HepG2 (cell line): Measurements from ENCODE around the gene RNGTT. TPM values are rescaled to one million over a fixed set of nuclear protein-coding genes. Genes with fewer than 3 reads are reported as not detected.
A peak's percentile ranks its signal among the peaks of the same experiment; 100 is the strongest.
"Not testable (repeated sequence)": the region's sequence is repeated elsewhere in the genome, so short reads cannot be mapped to it uniquely, and the experiment has no call there.

ENCODE experiments used
- ATAC-seq: fragments of 200-7000 bp; cut with Tn5 transposase; 3 replicates; pipeline ENCODE4 v1.9.1; 2020; ENCODE audit warnings: mild to moderate bottlenecking, moderate library complexity
- BruUV-seq: library from RNA; stranded (reverse); fragments of 400-500 nt; replicated peaks from 2 replicates; lab custom pipeline; 2021; lab: Mats Ljungman, UMichigan
- CTCF ChIA-PET: fragments of 300-600 bp; formaldehyde crosslinking; extraction: SDS; loops from one replicate; lab custom pipeline; 2021; ENCODE audit warnings: low total read pairs, inconsistent platforms, low intra/inter-chr PET ratio; lab: Yijun Ruan, JAX
- POLR2A ChIA-PET: fragments of 350-600 bp; sonication (Branson Sonifier 250); formaldehyde crosslinking; loops from one replicate; lab custom pipeline; 2020; ENCODE audit warnings: antibody characterized with exemption, inconsistent platforms; lab: Yijun Ruan, JAX
- DNase-seq: peaks from one replicate; pipeline ENCODE4 v3.0.0-alpha.2; 2015; ENCODE audit warnings: low spot score
- FAIRE-seq: peaks from 3 replicates; lab custom pipeline; 2011; peaks lifted over from hg19 to GRCh38; lab: Jason Lieb, UNC
- H2AFZ ChIP-seq: one replicate; pipeline ENCODE4 v1.6.1; 2011; ENCODE audit warnings: low read length, inconsistent platforms
- H3K27ac ChIP-seq: fragments of 300-600 bp; 3 replicates; pipeline ENCODE4 v1.8.0; 2011; ENCODE audit warnings: mixed run types, mild to moderate bottlenecking, mixed read lengths, low read length, inconsistent platforms; ENCODE audit not compliant: insufficient read depth; ENCODE audit errors: extremely low read length
- H3K27me3 ChIP-seq, 2 experiments: fragments of 200-600 bp in 1 of 2; 2 replicates in 1 of 2; 3 replicates in 1 of 2; pipeline versions ENCODE4 v1.6.0 to v1.8.0; 2011; ENCODE audit warnings: low read length in 2 of 2, mild to moderate bottlenecking in 2 of 2, moderate library complexity in 2 of 2, inconsistent platforms in 1 of 2; ENCODE audit not compliant: insufficient read depth in 2 of 2, control insufficient read depth in 1 of 2
- H3K36me3 ChIP-seq, 2 experiments: fragments of 200-600 bp in 1 of 2; replicated peaks in 1 of 2; 2 replicates in 1 of 2; 3 replicates in 1 of 2; pipeline versions ENCODE4 v1.5.1 to v1.8.0; 2011; ENCODE audit warnings: low read length in 2 of 2, inconsistent platforms in 1 of 2; ENCODE audit not compliant: insufficient read depth in 2 of 2, control insufficient read depth in 1 of 2
- H3K4me1 ChIP-seq: 2 replicates; pipeline ENCODE4 v1.5.1; 2012; ENCODE audit warnings: low read length, inconsistent platforms; ENCODE audit not compliant: insufficient read depth
- H3K4me2 ChIP-seq: 2 replicates; pipeline ENCODE4 v1.6.0; 2011; ENCODE audit warnings: low read depth, low read length, inconsistent platforms
- H3K4me3 ChIP-seq, 3 experiments: fragments of 200-600 bp in 1 of 3; sonication (generic), shearing (Covaris generic) in 1 of 3; replicated peaks in 1 of 3; 2 replicates each; pipeline ENCODE4 v1.5.1; 2011 to 2016; ENCODE audit warnings: low read length in 3 of 3, inconsistent platforms in 2 of 3, low read depth in 2 of 3, mild to moderate bottlenecking in 2 of 3, control low read depth in 1 of 3, mixed read lengths in 1 of 3; ENCODE audit not compliant: insufficient read depth in 1 of 3
- H3K79me2 ChIP-seq: one replicate; pipeline ENCODE4 v1.6.1; 2011; ENCODE audit warnings: low read length, inconsistent platforms; ENCODE audit not compliant: insufficient read depth
- H3K9ac ChIP-seq: 2 replicates; pipeline ENCODE4 v1.6.0; 2011; ENCODE audit warnings: mild to moderate bottlenecking, low read depth, low read length, inconsistent platforms; ENCODE audit not compliant: insufficient read depth
- H3K9me3 ChIP-seq: 2 replicates; pipeline ENCODE4 v1.5.1; 2012; ENCODE audit warnings: mild to moderate bottlenecking, low read length
- H4K20me1 ChIP-seq: 2 replicates; pipeline ENCODE4 v1.6.0; 2011; ENCODE audit warnings: inconsistent platforms, mild to moderate bottlenecking, low read length, moderate library complexity; ENCODE audit not compliant: insufficient read depth
- AKNA ChIP-seq: sonication (generic); formaldehyde crosslinking; IDR thresholded peaks from 2 replicates; pipeline ENCODE4 v1.4.0; 2020; ENCODE audit warnings: missing genetic modification reagents, borderline replicate concordance
- FOXO4 ChIP-seq: sonication (generic); formaldehyde crosslinking; conservative IDR thresholded peaks from 2 replicates; pipeline ENCODE4 v1.8.1; 2023; ENCODE audit warnings: missing genetic modification reagents
- KDM4B ChIP-seq: sonication (generic); formaldehyde crosslinking; IDR thresholded peaks from 2 replicates; pipeline ENCODE4 v1.4.0; 2020; ENCODE audit warnings: missing genetic modification reagents
- REPIN1 ChIP-seq: sonication (generic); formaldehyde crosslinking; IDR thresholded peaks from 2 replicates; pipeline ENCODE4 v1.8.0; 2022; ENCODE audit warnings: missing genetic modification reagents, low read depth, mild to moderate bottlenecking, borderline replicate concordance
- ZFP36 ChIP-seq: fragments of 150-350 bp; IDR thresholded peaks from 2 replicates; pipeline ENCODE4 v1.6.1; 2018; ENCODE audit warnings: borderline replicate concordance, low read length, low read depth; ENCODE audit not compliant: partially characterized antibody
- ZKSCAN8 ChIP-seq: IDR thresholded peaks from 2 replicates; pipeline ENCODE4 v1.6.1; 2016; ENCODE audit warnings: borderline replicate concordance, missing genetic modification reagents, missing compliant biosample characterization
- ZNF713 ChIP-seq: sonication (generic); formaldehyde crosslinking; IDR thresholded peaks from 2 replicates; pipeline ENCODE4 v1.4.0; 2020; ENCODE audit warnings: mild to moderate bottlenecking, missing genetic modification reagents
- ZNF770 ChIP-seq: sonication (generic); formaldehyde crosslinking; IDR thresholded peaks from 2 replicates; pipeline ENCODE4 v1.5.0; 2020; ENCODE audit warnings: mild to moderate bottlenecking, missing genetic modification reagents
- ZNF850 ChIP-seq: sonication (generic); formaldehyde crosslinking; conservative IDR thresholded peaks from 2 replicates; pipeline ENCODE4 v1.9.0; 2021; ENCODE audit warnings: mild to moderate bottlenecking, missing genetic modification reagents
- ZSCAN25 ChIP-seq: sonication (generic); formaldehyde crosslinking; IDR thresholded peaks from 2 replicates; pipeline ENCODE4 v1.8.0; 2022; ENCODE audit warnings: mild to moderate bottlenecking, missing genetic modification reagents
- WGBS: methylation state at CpG from one replicate; pipeline ENCODE4 v1.1.6; 2017; ENCODE audit warnings: low lambda C conversion rate; 5-methylcytosine and 5-hydroxymethylcytosine counted together
- in situ Hi-C: cut with HindIII; loops from 2 replicates; pipeline ENCODE4 v1.10.0; 2017; ENCODE audit warnings: low pct_unique_long_range_greater_than_20kb; ENCODE audit not compliant: extremely low pct_ligation_motif_present
- intact Hi-C: fragments of 100-400 bp; cut with micrococcal nuclease; formaldehyde crosslinking; loops from one replicate; pipeline ENCODE4 v1.10.0; 2022; ENCODE audit not compliant: unreplicated experiment
- polyA plus RNA-seq, 8 experiments: library from polyadenylated mRNA; depleted of rRNA in 3 of 8; stranded (reverse) in 7 of 8; unstranded in 1 of 8; fragments of >200 nt; fragmentation: Illumina TruSeq in 4 of 8; extraction: Trizol in 4 of 8; gene quantifications; 2 replicates each; pipeline versions ENCODE4 v1.2.1 to v1.2.3, GENCODE V29; 2011 to 2016; ENCODE audit warnings: low read depth in 4 of 8, missing spikeins in 1 of 8, mixed read lengths in 1 of 8; ENCODE audit not compliant: insufficient read depth in 1 of 8
- total RNA-seq, 5 experiments: library from RNA; depleted of rRNA; stranded (reverse); fragments of >200 nt; fragmentation: Illumina TruSeq; extraction: Trizol; gene quantifications; 2 replicates each; pipeline ENCODE4 v1.2.3, GENCODE V29; 2016; ENCODE audit warnings: low read depth in 1 of 5

The RNGTT gene
- total and polyA plus RNA-seq, 2 of the 13 experiments (the other 11 are each of a cell fraction or from before 2014, with no cell fraction given): 6.0 to 22.6 TPM

GRCh38 chr6:88768114-88768513, 195.3 kb downstream of the RNGTT start:
- BruUV-seq, CTCF ChIA-PET, H3K4me1 ChIP-seq, H4K20me1 ChIP-seq, H3K36me3 ChIP-seq, H2AFZ ChIP-seq, DNase-seq, POLR2A ChIA-PET, H3K27me3 ChIP-seq, H3K9ac ChIP-seq, H3K9me3 ChIP-seq, H3K79me2 ChIP-seq, H3K4me2 ChIP-seq, FAIRE-seq, H3K4me3 ChIP-seq, ATAC-seq, in situ Hi-C loops, intact Hi-C loops, H3K27ac ChIP-seq: not testable (repeated sequence)
- TF ChIP-seq ZNF770 (CRISPR knock-in tag): peak; percentile 69
- 92% methylated on average over 2 of the region's 2 CpGs for WGBS

- Histone ChIP-seq H4K20me1 (no peaks in the 10 kb centered on the region), H3K36me3 (peaks cover 0 to 2% of the 10 kb centered on the region in 2 experiments; a peak in 2 of 5 replicates), H3K27ac (no peak overlapping the region), H3K27me3 (no peaks in the 10 kb centered on the region), H3K4me1 (no peaks in the 10 kb centered on the region), H3K9ac (no peak overlapping the region), H3K9me3 (no peaks in the 10 kb centered on the region), H3K79me2 (no peaks in the 10 kb centered on the region), H2AFZ (no peak overlapping the region), H3K4me2 (no peak overlapping the region), H3K4me3 (no peak overlapping the region)
- no peak for DNase-seq
- FAIRE-seq: no peak
- intact Hi-C loops (no loop called here), in situ Hi-C loops (no loop called here)
- WGBS: 100% methylated on average over 3 of the region's 3 CpGs
- POLR2A ChIA-PET: no interaction called here
- CTCF ChIA-PET: no interaction called here
- no peak for ATAC-seq
- BruUV-seq: no TSS peak
- TF ChIP-seq ZKSCAN8 (CRISPR knock-in tag) (no peak), ZNF850 (CRISPR knock-in tag) (no peak), AKNA (CRISPR knock-in tag) (no peak), REPIN1 (no peak), KDM4B (CRISPR knock-in tag) (no peak), FOXO4 (CRISPR knock-in tag) (no peak), ZFP36 (no peak), ZNF713 (CRISPR knock-in tag) (no peak), ZSCAN25 (CRISPR knock-in tag) (no peak)
Observed at GRCh38 chr6:88764081-88764480, 199.3 kb downstream of the RNGTT start.
